ENCODE measurements around the gene KIF19.

GRCh38 chr17:74309902-74310301 is 16.1 kb upstream of the KIF19 start:
- TF ChIP-seq, protein P1, sequence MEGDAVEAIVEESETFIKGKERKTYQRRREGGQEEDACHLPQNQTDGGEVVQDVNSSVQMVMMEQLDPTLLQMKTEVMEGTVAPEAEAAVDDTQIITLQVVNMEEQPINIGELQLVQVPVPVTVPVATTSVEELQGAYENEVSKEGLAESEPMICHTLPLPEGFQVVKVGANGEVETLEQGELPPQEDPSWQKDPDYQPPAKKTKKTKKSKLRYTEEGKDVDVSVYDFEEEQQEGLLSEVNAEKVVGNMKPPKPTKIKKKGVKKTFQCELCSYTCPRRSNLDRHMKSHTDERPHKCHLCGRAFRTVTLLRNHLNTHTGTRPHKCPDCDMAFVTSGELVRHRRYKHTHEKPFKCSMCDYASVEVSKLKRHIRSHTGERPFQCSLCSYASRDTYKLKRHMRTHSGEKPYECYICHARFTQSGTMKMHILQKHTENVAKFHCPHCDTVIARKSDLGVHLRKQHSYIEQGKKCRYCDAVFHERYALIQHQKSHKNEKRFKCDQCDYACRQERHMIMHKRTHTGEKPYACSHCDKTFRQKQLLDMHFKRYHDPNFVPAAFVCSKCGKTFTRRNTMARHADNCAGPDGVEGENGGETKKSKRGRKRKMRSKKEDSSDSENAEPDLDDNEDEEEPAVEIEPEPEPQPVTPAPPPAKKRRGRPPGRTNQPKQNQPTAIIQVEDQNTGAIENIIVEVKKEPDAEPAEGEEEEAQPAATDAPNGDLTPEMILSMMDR (IDR thresholded peaks at IDR 0.05 in 2 of 3, conservative IDR thresholded peaks at IDR 0.05 in 1 of 3; ENCODE audit: borderline replicate concordance in 1 of 3, insufficient read depth in 1 of 3, low read depth in 2 of 3, low read length in 2 of 3), result no peak
- TF ChIP-seq POLR2A (IDR thresholded peaks at IDR 0.05; ENCODE audit: borderline replicate concordance, extremely low read depth, insufficient read depth, insufficient read length), result no peak
- no peak for TF ChIP-seq MAX (IDR thresholded peaks at IDR 0.05)
- TF ChIP-seq ZNF274 (IDR thresholded peaks at IDR 0.05; ENCODE audit: low read depth, low read length), result no peak
- no peak for TF ChIP-seq EZH2 (IDR thresholded peaks at IDR 0.05)
- no peak for TF ChIP-seq POLR2AphosphoS5 (IDR thresholded peaks at IDR 0.05; ENCODE audit: low read depth, low read length)
- no peak for TF ChIP-seq JUND (IDR thresholded peaks at IDR 0.05)
- TF ChIP-seq, protein P2, sequence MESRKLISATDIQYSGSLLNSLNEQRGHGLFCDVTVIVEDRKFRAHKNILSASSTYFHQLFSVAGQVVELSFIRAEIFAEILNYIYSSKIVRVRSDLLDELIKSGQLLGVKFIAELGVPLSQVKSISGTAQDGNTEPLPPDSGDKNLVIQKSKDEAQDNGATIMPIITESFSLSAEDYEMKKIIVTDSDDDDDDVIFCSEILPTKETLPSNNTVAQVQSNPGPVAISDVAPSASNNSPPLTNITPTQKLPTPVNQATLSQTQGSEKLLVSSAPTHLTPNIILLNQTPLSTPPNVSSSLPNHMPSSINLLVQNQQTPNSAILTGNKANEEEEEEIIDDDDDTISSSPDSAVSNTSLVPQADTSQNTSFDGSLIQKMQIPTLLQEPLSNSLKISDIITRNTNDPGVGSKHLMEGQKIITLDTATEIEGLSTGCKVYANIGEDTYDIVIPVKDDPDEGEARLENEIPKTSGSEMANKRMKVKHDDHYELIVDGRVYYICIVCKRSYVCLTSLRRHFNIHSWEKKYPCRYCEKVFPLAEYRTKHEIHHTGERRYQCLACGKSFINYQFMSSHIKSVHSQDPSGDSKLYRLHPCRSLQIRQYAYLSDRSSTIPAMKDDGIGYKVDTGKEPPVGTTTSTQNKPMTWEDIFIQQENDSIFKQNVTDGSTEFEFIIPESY (IDR thresholded peaks at IDR 0.05; ENCODE audit: extremely low read depth, insufficient replicate concordance, low read length), result no peak
